Measurements from ENCODE around the gene MEX3D.

The MEX3D gene

GRCh38 chr19:1574354-1575136, 6.4 kb upstream of the MEX3D start:
- DNase-seq: no peak

- DNase-seq: no peak
Measured at GRCh38 chr19:1572795-1573194, 4.7 kb upstream of the MEX3D start.

GRCh38 chr19:1571358-1571757, 3.2 kb upstream of the MEX3D start:
- no peak for DNase-seq

GRCh38 chr19:1570836-1571235, 2.7 kb upstream of the MEX3D start:
- no peak for DNase-seq

- DNase-seq: no peak
Measured at GRCh38 chr19:1569997-1570396, 1.9 kb upstream of the MEX3D start.

- DNase-seq: no peak
Measured at GRCh38 chr19:1567848-1568227, 287 bp downstream of the MEX3D start.

GRCh38 chr19:1567116-1567847, 843 bp downstream of the MEX3D start:
- peak in 5 of 58 donors; percentile 34 to 61 (median 49) for DNase-seq

GRCh38 chr19:1566392-1567115, 1.6 kb downstream of the MEX3D start:
- peak; percentile 31 to 93 (median 84) for DNase-seq

GRCh38 chr19:1563251-1563650, 4.9 kb downstream of the MEX3D start:
- DNase-seq: no peak

- DNase-seq: no peak
Measured at GRCh38 chr19:1561236-1561842, 6.8 kb downstream of the MEX3D start.

- DNase-seq: no peak
Measured at GRCh38 chr19:1560286-1560882, 7.7 kb downstream of the MEX3D start.

GRCh38 chr19:1558552-1558951, 9.6 kb downstream of the MEX3D start:
- no peak for DNase-seq

- DNase-seq: no peak
Measured at GRCh38 chr19:1556390-1557070, 11.6 kb downstream of the MEX3D start.

GRCh38 chr19:1555487-1556389, 12.4 kb downstream of the MEX3D start:
- DNase-seq: no peak

GRCh38 chr19:1554968-1555367, 13.2 kb downstream of the MEX3D start:
- DNase-seq: no peak

GRCh38 chr19:1553415-1553814, 14.7 kb downstream of the MEX3D start:
- no peak for DNase-seq

GRCh38 chr19:1551068-1552040, 16.8 kb downstream of the MEX3D start:
- no peak for DNase-seq

GRCh38 chr19:1549332-1549945, 18.7 kb downstream of the MEX3D start:
- no peak for DNase-seq

Data from anterior cingulate cortex (tissue), 58 donors.